ENCODE data around the gene QKI.

DNA sequence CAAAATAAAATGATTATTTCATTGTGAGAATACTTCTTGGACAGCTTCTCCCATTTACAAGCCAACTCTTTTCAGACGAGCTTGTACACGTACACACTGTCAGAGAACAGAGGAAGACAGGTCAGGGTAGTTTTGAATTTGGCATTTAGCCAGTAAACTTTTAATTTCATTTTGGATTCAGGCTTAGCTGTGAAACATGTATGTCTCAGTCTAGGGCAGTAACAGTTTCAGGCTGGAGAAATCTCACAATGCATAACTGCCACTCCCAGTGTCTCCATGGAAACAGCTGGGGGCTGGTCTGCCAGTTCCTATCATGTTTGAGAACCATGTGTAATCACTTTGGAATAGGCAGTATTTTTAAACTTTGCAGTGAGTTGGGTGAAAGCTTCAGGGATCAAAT is 22.0 kb upstream of the QKI start:
- TF ChIP-seq, protein P1, sequence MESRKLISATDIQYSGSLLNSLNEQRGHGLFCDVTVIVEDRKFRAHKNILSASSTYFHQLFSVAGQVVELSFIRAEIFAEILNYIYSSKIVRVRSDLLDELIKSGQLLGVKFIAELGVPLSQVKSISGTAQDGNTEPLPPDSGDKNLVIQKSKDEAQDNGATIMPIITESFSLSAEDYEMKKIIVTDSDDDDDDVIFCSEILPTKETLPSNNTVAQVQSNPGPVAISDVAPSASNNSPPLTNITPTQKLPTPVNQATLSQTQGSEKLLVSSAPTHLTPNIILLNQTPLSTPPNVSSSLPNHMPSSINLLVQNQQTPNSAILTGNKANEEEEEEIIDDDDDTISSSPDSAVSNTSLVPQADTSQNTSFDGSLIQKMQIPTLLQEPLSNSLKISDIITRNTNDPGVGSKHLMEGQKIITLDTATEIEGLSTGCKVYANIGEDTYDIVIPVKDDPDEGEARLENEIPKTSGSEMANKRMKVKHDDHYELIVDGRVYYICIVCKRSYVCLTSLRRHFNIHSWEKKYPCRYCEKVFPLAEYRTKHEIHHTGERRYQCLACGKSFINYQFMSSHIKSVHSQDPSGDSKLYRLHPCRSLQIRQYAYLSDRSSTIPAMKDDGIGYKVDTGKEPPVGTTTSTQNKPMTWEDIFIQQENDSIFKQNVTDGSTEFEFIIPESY (IDR thresholded peaks at IDR 0.05) = no peak
- TF ChIP-seq CHD4 (IDR thresholded peaks at IDR 0.05) = no peak
- TF ChIP-seq, protein P2, sequence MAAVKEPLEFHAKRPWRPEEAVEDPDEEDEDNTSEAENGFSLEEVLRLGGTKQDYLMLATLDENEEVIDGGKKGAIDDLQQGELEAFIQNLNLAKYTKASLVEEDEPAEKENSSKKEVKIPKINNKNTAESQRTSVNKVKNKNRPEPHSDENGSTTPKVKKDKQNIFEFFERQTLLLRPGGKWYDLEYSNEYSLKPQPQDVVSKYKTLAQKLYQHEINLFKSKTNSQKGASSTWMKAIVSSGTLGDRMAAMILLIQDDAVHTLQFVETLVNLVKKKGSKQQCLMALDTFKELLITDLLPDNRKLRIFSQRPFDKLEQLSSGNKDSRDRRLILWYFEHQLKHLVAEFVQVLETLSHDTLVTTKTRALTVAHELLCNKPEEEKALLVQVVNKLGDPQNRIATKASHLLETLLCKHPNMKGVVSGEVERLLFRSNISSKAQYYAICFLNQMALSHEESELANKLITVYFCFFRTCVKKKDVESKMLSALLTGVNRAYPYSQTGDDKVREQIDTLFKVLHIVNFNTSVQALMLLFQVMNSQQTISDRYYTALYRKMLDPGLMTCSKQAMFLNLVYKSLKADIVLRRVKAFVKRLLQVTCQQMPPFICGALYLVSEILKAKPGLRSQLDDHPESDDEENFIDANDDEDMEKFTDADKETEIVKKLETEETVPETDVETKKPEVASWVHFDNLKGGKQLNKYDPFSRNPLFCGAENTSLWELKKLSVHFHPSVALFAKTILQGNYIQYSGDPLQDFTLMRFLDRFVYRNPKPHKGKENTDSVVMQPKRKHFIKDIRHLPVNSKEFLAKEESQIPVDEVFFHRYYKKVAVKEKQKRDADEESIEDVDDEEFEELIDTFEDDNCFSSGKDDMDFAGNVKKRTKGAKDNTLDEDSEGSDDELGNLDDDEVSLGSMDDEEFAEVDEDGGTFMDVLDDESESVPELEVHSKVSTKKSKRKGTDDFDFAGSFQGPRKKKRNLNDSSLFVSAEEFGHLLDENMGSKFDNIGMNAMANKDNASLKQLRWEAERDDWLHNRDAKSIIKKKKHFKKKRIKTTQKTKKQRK (IDR thresholded peaks at IDR 0.05; ENCODE audit: low read depth, low read length) = no peak
- TF ChIP-seq CBX5 (IDR thresholded peaks at IDR 0.05; ENCODE audit: low read depth) = no peak
- TF ChIP-seq, protein P3, sequence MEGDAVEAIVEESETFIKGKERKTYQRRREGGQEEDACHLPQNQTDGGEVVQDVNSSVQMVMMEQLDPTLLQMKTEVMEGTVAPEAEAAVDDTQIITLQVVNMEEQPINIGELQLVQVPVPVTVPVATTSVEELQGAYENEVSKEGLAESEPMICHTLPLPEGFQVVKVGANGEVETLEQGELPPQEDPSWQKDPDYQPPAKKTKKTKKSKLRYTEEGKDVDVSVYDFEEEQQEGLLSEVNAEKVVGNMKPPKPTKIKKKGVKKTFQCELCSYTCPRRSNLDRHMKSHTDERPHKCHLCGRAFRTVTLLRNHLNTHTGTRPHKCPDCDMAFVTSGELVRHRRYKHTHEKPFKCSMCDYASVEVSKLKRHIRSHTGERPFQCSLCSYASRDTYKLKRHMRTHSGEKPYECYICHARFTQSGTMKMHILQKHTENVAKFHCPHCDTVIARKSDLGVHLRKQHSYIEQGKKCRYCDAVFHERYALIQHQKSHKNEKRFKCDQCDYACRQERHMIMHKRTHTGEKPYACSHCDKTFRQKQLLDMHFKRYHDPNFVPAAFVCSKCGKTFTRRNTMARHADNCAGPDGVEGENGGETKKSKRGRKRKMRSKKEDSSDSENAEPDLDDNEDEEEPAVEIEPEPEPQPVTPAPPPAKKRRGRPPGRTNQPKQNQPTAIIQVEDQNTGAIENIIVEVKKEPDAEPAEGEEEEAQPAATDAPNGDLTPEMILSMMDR (IDR thresholded peaks at IDR 0.05 in 2 of 3, conservative IDR thresholded peaks at IDR 0.05 in 1 of 3; ENCODE audit: control insufficient read depth in 2 of 3, extremely low read depth in 1 of 3, insufficient read depth in 1 of 3, low read depth in 3 of 3, low read length in 3 of 3) = no peak
- no peak for TF ChIP-seq NRF1 (conservative IDR thresholded peaks at IDR 0.05; ENCODE audit: low read depth, low read length)
- no peak for TF ChIP-seq SMC3 (IDR thresholded peaks at IDR 0.05; ENCODE audit: borderline replicate concordance, low read length)
- no peak for TF ChIP-seq POLR2AphosphoS5 (IDR thresholded peaks at IDR 0.05; ENCODE audit: low read length)
